GM19023 (cell line): ENCODE results near the gene SLC25A34.

Experiments used
- ATAC-seq: cut with Tn5 transposase; IDR thresholded peaks from one replicate; pipeline ENCODE4 v1.9.1; 2021; ENCODE audit warnings: mild to moderate bottlenecking, moderate library complexity; ENCODE audit not compliant: unreplicated experiment

Gene SLC25A34

GRCh38 chr1:15749399-15750291, 13.6 kb downstream of the SLC25A34 start:
- ATAC-seq = no peak

GRCh38 chr1:15750924-15751323, 14.9 kb downstream of the SLC25A34 start:
- no peak for ATAC-seq

- no peak for ATAC-seq
Measured at GRCh38 chr1:15751717-15752116, 15.7 kb downstream of the SLC25A34 start.

- ATAC-seq = no peak
Measured at GRCh38 chr1:15753776-15754175, 17.7 kb downstream of the SLC25A34 start.

DNA sequence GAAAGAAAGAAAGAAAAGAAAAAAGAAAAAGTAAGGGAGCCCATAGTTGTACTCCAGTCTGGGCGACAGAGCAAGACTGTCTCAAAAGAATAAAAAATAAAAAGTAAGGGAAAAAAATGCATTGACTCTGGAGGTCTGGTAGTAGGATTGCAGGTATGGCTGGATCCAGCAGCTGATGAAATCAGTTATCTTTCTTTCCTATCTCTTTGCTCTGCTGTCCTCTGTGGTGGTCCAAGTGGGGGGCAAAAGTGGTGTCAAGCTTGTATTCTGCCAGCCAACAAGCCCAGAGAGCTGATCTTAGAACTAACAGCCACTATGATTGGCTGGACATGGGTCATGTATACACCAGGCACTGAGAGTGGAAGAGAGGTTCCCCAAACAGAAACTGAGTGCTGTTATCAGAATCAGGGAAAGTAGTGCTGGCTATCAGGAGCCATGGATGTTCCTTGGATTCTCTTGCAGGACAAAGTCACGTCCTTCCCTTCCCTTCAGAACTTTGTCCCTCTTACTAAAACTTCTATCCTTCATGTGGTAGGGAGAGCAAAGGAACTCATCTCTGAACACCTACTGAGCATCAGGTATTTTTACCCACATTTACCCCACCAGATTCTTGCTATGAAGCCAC, 19.1 kb downstream of the SLC25A34 start:
- no peak for ATAC-seq

DNA sequence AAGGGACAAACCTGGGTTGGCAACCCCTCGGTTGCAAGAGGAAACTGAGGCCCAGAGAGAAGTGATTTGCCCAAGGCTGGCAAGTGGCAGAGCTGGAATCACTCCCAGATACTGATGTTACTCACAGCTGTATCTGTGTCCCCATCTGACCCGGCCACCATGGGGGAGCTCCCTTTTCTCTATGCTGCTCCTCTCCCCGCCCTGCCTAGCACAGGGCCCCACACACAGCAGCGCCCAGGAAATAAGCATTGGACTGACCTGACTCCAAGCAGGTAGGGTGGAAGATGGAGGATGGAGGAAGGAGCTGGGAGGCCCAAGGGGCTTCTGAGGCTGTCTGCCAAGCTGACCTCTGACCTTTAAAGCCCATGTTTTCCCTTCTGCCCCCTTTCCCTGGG, 19.6 kb downstream of the SLC25A34 start:
- ATAC-seq = no peak

GRCh38 chr1:15756143-15757015, 20.3 kb downstream of the SLC25A34 start:
- no peak for ATAC-seq

DNA sequence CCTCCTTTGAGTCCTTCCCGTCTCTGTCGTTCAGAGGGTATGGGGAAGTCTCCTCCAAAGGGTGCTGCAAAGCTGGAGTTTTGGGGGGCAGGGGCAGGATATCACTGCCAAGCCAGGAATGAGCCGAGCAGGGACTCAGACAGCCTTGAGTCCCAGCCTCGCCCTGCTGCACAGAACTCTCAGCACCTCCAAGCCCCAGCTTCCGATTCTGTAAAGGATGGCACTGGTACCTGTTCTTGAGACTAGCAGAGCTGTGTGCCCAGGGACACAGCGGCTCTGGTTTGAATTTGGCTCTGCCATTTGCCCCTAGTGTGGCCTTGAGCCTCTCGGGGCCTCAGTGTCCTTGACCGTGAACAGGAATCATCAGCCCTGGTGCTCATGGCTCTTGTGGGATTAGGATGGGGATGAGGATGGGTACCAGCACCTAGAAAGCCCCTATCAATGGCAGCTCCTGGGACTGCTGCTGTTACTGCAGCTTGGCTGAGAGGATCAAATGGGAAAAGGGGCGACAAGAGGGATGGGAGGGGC, 21.0 kb downstream of the SLC25A34 start:
- no peak for ATAC-seq

GRCh38 chr1:15757575-15758342, 21.7 kb downstream of the SLC25A34 start:
- no peak for ATAC-seq

- ATAC-seq = no peak
Measured at GRCh38 chr1:15758343-15758931, 22.4 kb downstream of the SLC25A34 start, which contains the start of gene FBLIM1. Gene FBLIM1, plus strand, starts transcription at chr1:15758795. Its CDS starts 6,189 bp downstream, at chr1:15764984.

GRCh38 chr1:15758953-15759661, 23.0 kb downstream of the SLC25A34 start:
- no peak for ATAC-seq

DNA sequence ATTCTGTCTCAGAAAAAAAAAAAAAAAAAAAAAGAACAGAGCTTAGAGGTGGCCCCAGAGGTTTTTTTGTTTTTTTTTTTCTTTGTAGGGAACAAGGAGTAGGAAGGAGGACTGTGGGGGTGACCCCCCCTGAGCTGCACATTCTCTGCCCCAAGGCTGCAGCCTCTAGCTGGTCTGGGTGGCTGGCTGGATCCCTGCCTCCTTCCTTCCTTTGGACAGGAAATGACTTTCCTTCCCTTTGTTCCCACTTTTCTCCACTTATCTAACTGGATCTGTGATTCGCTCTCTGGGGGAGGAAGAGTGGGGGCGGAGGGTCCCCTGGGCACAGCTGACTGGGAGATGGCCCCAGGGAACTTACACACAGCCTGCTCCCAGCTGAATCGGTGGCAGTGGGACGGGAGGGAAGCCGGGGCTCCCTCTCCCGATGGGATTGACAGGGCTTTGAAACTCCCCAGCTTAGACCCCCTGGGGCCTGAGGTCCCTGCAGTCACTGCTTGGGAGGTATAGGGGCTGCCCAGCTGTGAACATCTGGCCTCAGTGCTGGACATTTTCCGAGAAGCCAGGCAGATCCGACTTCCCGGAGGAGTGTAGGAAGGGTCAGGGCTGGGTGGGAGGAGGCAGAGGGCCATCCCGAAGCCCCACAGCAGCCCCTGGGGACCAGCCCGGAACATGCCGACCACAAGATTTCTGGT, 24.6 kb downstream of the SLC25A34 start:
- no peak for ATAC-seq

- no peak for ATAC-seq
Measured at GRCh38 chr1:15761366-15762128, 25.5 kb downstream of the SLC25A34 start.

DNA sequence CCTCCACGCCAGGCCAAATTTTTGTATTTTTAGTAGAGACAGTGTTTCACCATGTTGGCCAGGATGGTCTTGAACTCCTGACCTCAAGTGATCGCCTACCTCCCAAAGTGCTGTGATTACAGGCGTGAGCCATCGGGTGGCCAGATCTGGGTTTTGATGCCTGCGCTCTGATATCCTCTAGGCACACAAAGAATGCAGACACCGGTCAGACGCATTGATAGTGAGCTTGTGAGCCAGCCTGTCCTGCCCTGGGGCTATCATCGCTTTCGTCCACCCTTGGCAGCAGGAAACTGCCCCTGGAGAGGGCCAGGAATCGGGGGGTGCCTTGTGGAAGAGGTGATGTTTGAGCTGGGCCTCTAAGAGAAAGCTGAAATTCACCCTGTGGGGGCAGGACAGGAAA, 26.5 kb downstream of the SLC25A34 start:
- no peak for ATAC-seq

- no peak for ATAC-seq
Measured at GRCh38 chr1:15764269-15764764, 28.3 kb downstream of the SLC25A34 start.

DNA sequence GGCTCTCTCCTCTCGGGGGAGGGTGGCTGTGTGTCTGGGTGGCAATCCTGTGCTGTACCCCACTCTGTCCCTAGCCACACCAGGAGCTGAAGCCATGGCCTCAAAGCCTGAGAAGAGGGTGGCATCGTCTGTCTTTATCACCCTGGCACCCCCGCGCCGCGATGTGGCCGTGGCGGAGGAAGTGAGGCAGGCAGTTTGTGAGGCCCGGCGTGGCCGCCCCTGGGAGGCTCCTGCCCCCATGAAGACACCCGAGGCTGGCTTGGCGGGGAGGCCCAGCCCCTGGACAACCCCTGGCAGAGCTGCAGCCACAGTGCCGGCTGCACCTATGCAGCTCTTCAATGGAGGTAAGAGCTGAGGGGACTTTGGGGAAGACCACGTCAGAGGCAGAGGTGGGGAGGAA, 28.8 kb downstream of the SLC25A34 start:
- ATAC-seq = no peak

GRCh38 chr1:15765495-15766194, 29.6 kb downstream of the SLC25A34 start:
- ATAC-seq = no peak
